GM13977 (cell line): Measurements from ENCODE around the gene MIB1.

ENCODE experiments used
- DNase-seq: peaks from one replicate; pipeline ENCODE4 v3.0.0; 2012; ENCODE audit warnings: low spot score
- in situ Hi-C: fragments of 300-500 bp; cut with MboI; formaldehyde crosslinking; loops from one replicate; pipeline ENCODE4 v1.12.0; 2022; ENCODE audit warnings: low sequenced_read_pairs, low pct_unique_long_range_greater_than_20kb, mixed read lengths, inconsistent platforms; ENCODE audit not compliant: unreplicated experiment
- TF ChIP-seq, protein P1 (sequence below): IDR thresholded peaks from 2 replicates; pipeline ENCODE4 v1.5.1; 2012; ENCODE audit warnings: mild to moderate bottlenecking, control low read depth; ENCODE audit not compliant: insufficient read depth; ENCODE audit errors: extremely low read depth, missing control alignments

Gene MIB1

GRCh38 chr18:21823848-21824247 is 83.3 kb downstream of the MIB1 start:
- in situ Hi-C loops = no loop called here
- no peak for DNase-seq
- TF ChIP-seq, protein P1, sequence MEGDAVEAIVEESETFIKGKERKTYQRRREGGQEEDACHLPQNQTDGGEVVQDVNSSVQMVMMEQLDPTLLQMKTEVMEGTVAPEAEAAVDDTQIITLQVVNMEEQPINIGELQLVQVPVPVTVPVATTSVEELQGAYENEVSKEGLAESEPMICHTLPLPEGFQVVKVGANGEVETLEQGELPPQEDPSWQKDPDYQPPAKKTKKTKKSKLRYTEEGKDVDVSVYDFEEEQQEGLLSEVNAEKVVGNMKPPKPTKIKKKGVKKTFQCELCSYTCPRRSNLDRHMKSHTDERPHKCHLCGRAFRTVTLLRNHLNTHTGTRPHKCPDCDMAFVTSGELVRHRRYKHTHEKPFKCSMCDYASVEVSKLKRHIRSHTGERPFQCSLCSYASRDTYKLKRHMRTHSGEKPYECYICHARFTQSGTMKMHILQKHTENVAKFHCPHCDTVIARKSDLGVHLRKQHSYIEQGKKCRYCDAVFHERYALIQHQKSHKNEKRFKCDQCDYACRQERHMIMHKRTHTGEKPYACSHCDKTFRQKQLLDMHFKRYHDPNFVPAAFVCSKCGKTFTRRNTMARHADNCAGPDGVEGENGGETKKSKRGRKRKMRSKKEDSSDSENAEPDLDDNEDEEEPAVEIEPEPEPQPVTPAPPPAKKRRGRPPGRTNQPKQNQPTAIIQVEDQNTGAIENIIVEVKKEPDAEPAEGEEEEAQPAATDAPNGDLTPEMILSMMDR = no peak

GRCh38 chr18:21826196-21826595 is 85.6 kb downstream of the MIB1 start:
- in situ Hi-C loops = no loop called here
- TF ChIP-seq, protein P1 = no peak
- no peak for DNase-seq

DNA sequence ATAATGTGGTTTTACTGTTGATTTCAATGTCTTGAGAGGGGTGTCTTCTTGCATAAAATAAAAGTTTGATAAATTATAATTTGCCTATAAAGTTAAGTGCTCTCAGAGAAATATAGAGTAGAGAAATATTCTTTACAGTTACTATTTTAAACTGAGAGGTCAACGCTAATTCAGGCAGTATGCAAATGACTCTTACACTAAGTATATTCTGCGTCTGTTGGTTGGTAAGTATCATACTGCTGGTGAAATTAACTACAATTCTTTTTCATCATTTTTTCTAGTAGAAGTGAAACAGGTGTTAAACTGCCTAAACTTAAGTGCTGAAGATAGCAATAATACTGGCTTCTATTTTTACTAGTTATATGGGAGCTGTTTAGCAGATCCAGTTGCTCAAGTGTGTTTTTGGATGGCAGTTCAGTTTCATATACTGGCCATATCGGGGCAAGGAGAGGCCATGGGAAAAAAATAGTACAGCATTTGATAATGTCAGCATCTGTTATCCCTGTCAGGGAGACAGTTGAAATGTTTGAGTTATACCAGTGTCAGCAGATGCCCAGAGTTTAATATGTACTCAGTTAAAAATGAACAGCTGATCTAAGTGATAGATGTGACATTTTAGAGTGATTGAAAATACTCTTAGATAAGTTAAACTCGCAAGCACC is 86.2 kb downstream of the MIB1 start:
- TF ChIP-seq, protein P1 = no peak
- in situ Hi-C loops = no loop called here
- no peak for DNase-seq

GRCh38 chr18:21830532-21830931 is 89.9 kb downstream of the MIB1 start:
- TF ChIP-seq, protein P1 = no peak
- in situ Hi-C loops = no loop called here
- no peak for DNase-seq

DNA sequence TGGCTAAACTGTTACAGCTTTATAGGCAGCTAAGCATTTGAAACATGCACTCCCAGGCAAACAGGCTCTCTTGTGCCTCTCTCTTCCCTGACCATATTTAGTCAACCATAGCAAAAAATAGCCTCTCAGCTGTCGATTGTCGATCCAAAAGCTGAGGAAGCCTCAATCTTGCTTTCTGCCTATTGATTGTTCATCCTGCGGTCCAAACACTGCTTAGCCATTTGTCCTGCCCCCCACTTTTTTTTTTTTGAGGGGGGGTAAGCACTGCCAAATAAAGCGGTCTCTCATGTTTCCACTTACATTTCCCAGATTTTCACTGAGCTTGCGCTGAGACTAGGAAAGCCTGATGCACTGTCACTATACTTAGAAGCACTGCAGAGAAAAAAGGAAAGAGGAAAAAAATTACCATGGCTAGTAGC is 90.8 kb downstream of the MIB1 start:
- TF ChIP-seq, protein P1 = no peak
- in situ Hi-C loops = no loop called here
- no peak for DNase-seq

DNA sequence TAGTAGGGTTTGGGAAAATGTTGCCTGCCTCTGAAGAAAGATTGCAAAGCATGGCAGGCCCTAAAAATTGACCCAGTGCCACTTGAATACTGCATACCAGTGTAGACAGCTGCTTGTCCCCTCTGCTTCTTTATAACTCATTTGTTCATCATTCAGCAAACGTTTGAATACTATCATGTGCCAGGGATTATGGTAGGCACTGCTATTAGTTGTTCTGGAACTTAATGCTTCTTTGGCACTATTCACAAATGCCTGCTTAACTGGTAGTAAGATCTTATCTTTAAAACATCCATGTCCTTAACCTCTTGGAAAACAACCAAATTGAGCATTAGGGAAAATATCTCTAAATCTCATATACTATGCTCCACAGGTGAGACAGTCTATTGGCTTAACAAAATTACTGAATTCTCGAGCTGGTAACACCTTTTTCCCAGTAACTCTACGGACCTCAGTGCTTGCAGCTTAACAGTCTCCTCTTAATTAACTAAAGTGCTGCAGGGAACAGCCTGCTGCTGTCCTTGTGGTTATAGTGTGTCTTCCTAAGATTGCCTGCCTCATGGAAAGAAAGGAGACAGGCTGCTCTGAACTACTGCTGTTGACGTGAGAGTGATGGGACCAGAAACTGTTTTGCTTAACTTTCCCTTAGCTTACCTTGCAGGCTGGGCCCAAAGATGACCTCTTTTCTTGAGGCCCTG is 93.2 kb downstream of the MIB1 start:
- in situ Hi-C loops = no loop called here
- no peak for DNase-seq
- TF ChIP-seq, protein P1 = no peak
